Esophagus muscularis mucosa (tissue), 3 donors: Measurements from ENCODE around the gene MPC1.

ENCODE experiments used
- POLR2AphosphoS5 ChIP-seq, 2 donors: sonication (generic); formaldehyde crosslinking; IDR thresholded peaks; one replicate each; pipeline ENCODE4 v1.6.1; 2017; ENCODE audit warnings: antibody characterized with exemption in 2 of 2
- TF ChIP-seq, protein P1 (sequence below), 3 experiments: fragments of 200-600 bp in 2 of 3; fragments of 450-650 bp in 1 of 3; sonication (generic) in 2 of 3; IDR thresholded peaks; one replicate each; pipeline ENCODE4 v1.5.1; 2017 to 2019; ENCODE audit warnings: antibody characterized with exemption in 3 of 3, mild to moderate bottlenecking in 2 of 3, moderate library complexity in 1 of 3

DNA sequence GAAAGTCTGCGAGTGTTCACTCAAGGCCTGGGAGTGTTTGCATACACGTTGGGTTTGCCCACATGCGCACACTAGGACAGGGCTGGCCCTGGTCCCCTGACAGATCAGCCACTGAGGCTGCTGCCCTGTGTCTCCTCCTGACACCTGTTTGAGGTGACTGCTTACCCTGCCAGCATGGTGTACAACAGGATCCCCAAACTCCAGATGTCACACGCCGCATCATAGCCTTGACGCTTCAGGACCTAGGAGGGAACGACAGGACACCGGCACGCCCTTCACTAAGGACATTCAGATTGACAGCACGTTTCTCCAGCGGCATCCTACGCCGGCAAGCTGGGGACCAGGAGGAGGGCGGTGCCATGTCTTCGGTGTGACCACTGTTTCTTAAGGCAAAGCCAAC, 37.0 kb upstream of the MPC1 start:
- TF ChIP-seq, protein P1, sequence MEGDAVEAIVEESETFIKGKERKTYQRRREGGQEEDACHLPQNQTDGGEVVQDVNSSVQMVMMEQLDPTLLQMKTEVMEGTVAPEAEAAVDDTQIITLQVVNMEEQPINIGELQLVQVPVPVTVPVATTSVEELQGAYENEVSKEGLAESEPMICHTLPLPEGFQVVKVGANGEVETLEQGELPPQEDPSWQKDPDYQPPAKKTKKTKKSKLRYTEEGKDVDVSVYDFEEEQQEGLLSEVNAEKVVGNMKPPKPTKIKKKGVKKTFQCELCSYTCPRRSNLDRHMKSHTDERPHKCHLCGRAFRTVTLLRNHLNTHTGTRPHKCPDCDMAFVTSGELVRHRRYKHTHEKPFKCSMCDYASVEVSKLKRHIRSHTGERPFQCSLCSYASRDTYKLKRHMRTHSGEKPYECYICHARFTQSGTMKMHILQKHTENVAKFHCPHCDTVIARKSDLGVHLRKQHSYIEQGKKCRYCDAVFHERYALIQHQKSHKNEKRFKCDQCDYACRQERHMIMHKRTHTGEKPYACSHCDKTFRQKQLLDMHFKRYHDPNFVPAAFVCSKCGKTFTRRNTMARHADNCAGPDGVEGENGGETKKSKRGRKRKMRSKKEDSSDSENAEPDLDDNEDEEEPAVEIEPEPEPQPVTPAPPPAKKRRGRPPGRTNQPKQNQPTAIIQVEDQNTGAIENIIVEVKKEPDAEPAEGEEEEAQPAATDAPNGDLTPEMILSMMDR (IDR thresholded peaks at IDR 0.05): no peak
- no peak for TF ChIP-seq POLR2AphosphoS5 (IDR thresholded peaks at IDR 0.05)
